ENCODE data around the gene GRB2. TPM values are rescaled to one million over a fixed set of nuclear protein-coding genes. Genes with fewer than 3 reads are reported as not detected.
A peak's percentile ranks its signal among the peaks of the same experiment; 100 is the strongest.
"Not testable (repeated sequence)": the region's sequence is repeated elsewhere in the genome, so short reads cannot be mapped to it uniquely, and the experiment has no call there.

The GRB2 gene
- 106 and 134 TPM in 2 replicates for total RNA-seq (2014; rRNA removed; shearing (Covaris generic))
- polyA plus RNA-seq (2015; cell fraction: cytosol; rRNA removed) = 84.0 and 111 TPM in 2 replicates
- 68.8 and 70.5 TPM in 2 replicates for polyA plus RNA-seq (2015; cell fraction: nucleus; rRNA removed)

GRCh38 chr17:75405365-75406221, at the start of gene GRB2:
Gene GRB2, minus strand, starts transcription at chr17:75405678. Its CDS starts 12,050 bp downstream, at chr17:75393628.
- peak; percentile 89 for DNase-seq (ENCODE audit: low read depth)

- DNase-seq (ENCODE audit: low read depth) = not testable (repeated sequence)
These were observed 49.2 kb upstream of the GRB2 start for GRCh38 chr17:75454672-75455071.

- peak; percentile 33 for DNase-seq (ENCODE audit: low read depth)
These were observed 48.7 kb upstream of the GRB2 start for GRCh38 chr17:75454193-75454592.

- no peak for DNase-seq (ENCODE audit: low read depth)
These were observed 44.8 kb upstream of the GRB2 start for GRCh38 chr17:75450270-75450669.

- DNase-seq (ENCODE audit: low read depth) = no peak
These were observed 42.7 kb upstream of the GRB2 start for GRCh38 chr17:75447951-75448856.

- not testable (repeated sequence) for DNase-seq (ENCODE audit: low read depth)
These were observed 40.4 kb upstream of the GRB2 start for GRCh38 chr17:75445896-75446295.

- no peak for DNase-seq (ENCODE audit: low read depth)
These were observed 39.8 kb upstream of the GRB2 start for GRCh38 chr17:75445296-75445695.

- no peak for DNase-seq (ENCODE audit: low read depth)
These were observed 37.0 kb upstream of the GRB2 start for GRCh38 chr17:75442168-75443103.

- DNase-seq (ENCODE audit: low read depth) = no peak
These were observed 35.4 kb upstream of the GRB2 start for GRCh38 chr17:75440738-75441448.

GRCh38 chr17:75439287-75439686, 33.8 kb upstream of the GRB2 start:
- no peak for DNase-seq (ENCODE audit: low read depth)

- not testable (repeated sequence) for DNase-seq (ENCODE audit: low read depth)
These were observed 31.9 kb upstream of the GRB2 start for GRCh38 chr17:75437404-75437803.

- not testable (repeated sequence) for DNase-seq (ENCODE audit: low read depth)
These were observed 29.0 kb upstream of the GRB2 start for GRCh38 chr17:75434433-75434832.

GRCh38 chr17:75433218-75433783, 27.8 kb upstream of the GRB2 start:
- no peak for DNase-seq (ENCODE audit: low read depth)

GRCh38 chr17:75430159-75430974, 24.9 kb upstream of the GRB2 start:
- DNase-seq (ENCODE audit: low read depth) = no peak

GRCh38 chr17:75428543-75429469, 23.3 kb upstream of the GRB2 start:
- peak; percentile 75 for DNase-seq (ENCODE audit: low read depth)

- DNase-seq (ENCODE audit: low read depth) = no peak
These were observed 13.1 kb upstream of the GRB2 start for GRCh38 chr17:75418531-75418930.

GRCh38 chr17:75417054-75417580, 11.6 kb upstream of the GRB2 start:
- DNase-seq (ENCODE audit: low read depth) = no peak
